Measurements from ENCODE around the gene KIF3A. TPM values are rescaled to one million over a fixed set of nuclear protein-coding genes. Genes with fewer than 3 reads are reported as not detected.
"Not testable (repeated sequence)": the region's sequence is repeated elsewhere in the genome, so short reads cannot be mapped to it uniquely, and the experiment has no call there.

KIF3A gene
- polyA plus RNA-seq, 1 of the 3 experiments (the other 2 are of a cell fraction), result 5.1 TPM

DNA sequence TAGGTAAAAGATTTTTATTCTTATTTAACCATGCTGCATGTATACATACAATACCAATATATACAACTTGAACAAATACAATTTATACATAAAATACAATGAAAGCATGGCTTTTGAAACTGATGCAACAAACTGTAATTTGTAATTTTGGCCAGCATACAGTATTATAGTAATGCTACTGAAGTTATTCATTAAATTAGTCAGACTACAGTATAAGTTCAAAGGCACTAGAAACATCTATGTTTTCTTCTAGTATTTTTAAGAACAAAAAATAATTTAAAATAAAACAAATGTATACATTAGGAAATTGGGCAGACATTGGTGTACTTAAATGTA, 44.7 kb downstream of the KIF3A start:
- Histone ChIP-seq H3K79me2 (ENCODE audit: insufficient read depth) (no peaks in the 10 kb centered on the region), H3F3A (replicated peaks; ENCODE audit: insufficient read depth) (no peaks in the 10 kb centered on the region), H3K9ac (no peak overlapping the region), H3K4me2 (no peak overlapping the region), H3K27ac (ENCODE audit: low read depth in 2 of 2, low read length in 1 of 2) (no peak overlapping the region), H3K36me3 (replicated peaks in 1 of 2; ENCODE audit: control insufficient read depth in 1 of 2, insufficient read depth in 2 of 2, low read length in 1 of 2) (peaks cover 13 to 16% of the 10 kb centered on the region in 2 experiments), H3K27me3 (ENCODE audit: insufficient read depth) (no peaks in the 10 kb centered on the region), H3K9me2 (no peaks in the 10 kb centered on the region), H4K20me1 (ENCODE audit: insufficient read depth) (no peaks in the 10 kb centered on the region), H3K4me3 (ENCODE audit: low read depth in 2 of 2, low read length in 1 of 2) (no peak overlapping the region), H2AFZ (ENCODE audit: low read depth) (no peak overlapping the region), H3K4me1 (ENCODE audit: control insufficient read depth in 1 of 2, insufficient read depth in 2 of 2, low read depth in 1 of 2, low read length in 1 of 2) (no peaks in the 10 kb centered on the region), H3K9me3 (no peaks in the 10 kb centered on the region)
- ChIA-PET CTCF (no interaction called here), POLR2A (no interaction called here)
- no peak for DNase-seq
- TF ChIP-seq YY1 (IDR thresholded peaks at IDR 0.05; ENCODE audit: low read depth) (no peak), CHD2 (IDR thresholded peaks at IDR 0.05; ENCODE audit: low read length, partially characterized antibody) (no peak), JUND (IDR thresholded peaks at IDR 0.05) (no peak), TCF12 (IDR thresholded peaks at IDR 0.05) (no peak), FOXJ3 (CRISPR knock-in tag; IDR thresholded peaks at IDR 0.05) (no peak), TEAD4 (IDR thresholded peaks at IDR 0.05; ENCODE audit: borderline replicate concordance, insufficient read depth) (no peak), GABPA (IDR thresholded peaks at IDR 0.05; ENCODE audit: low read depth) (no peak), GATA2 (CRISPR knock-in tag; IDR thresholded peaks at IDR 0.05) (no peak), RXRA (IDR thresholded peaks at IDR 0.05; ENCODE audit: borderline replicate concordance, low read depth) (no peak), POLR2AphosphoS5 (IDR thresholded peaks at IDR 0.05; ENCODE audit: low read depth, low read length) (no peak)
- TF ChIP-seq, protein P1, sequence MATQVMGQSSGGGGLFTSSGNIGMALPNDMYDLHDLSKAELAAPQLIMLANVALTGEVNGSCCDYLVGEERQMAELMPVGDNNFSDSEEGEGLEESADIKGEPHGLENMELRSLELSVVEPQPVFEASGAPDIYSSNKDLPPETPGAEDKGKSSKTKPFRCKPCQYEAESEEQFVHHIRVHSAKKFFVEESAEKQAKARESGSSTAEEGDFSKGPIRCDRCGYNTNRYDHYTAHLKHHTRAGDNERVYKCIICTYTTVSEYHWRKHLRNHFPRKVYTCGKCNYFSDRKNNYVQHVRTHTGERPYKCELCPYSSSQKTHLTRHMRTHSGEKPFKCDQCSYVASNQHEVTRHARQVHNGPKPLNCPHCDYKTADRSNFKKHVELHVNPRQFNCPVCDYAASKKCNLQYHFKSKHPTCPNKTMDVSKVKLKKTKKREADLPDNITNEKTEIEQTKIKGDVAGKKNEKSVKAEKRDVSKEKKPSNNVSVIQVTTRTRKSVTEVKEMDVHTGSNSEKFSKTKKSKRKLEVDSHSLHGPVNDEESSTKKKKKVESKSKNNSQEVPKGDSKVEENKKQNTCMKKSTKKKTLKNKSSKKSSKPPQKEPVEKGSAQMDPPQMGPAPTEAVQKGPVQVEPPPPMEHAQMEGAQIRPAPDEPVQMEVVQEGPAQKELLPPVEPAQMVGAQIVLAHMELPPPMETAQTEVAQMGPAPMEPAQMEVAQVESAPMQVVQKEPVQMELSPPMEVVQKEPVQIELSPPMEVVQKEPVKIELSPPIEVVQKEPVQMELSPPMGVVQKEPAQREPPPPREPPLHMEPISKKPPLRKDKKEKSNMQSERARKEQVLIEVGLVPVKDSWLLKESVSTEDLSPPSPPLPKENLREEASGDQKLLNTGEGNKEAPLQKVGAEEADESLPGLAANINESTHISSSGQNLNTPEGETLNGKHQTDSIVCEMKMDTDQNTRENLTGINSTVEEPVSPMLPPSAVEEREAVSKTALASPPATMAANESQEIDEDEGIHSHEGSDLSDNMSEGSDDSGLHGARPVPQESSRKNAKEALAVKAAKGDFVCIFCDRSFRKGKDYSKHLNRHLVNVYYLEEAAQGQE (IDR thresholded peaks at IDR 0.05; ENCODE audit: low read depth, low read length), result no peak
- TF ChIP-seq, protein P2, sequence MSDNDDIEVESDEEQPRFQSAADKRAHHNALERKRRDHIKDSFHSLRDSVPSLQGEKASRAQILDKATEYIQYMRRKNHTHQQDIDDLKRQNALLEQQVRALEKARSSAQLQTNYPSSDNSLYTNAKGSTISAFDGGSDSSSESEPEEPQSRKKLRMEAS (IDR thresholded peaks at IDR 0.05; ENCODE audit: low read depth), result no peak

- H3K9ac ChIP-seq; H3F3A ChIP-seq (replicated peaks; ENCODE audit: insufficient read depth); CTCF ChIA-PET; H3K4me3 ChIP-seq (ENCODE audit: low read depth in 2 of 2, low read length in 1 of 2); DNase-seq; H4K20me1 ChIP-seq (ENCODE audit: insufficient read depth); H3K9me3 ChIP-seq; H2AFZ ChIP-seq (ENCODE audit: low read depth); H3K79me2 ChIP-seq (ENCODE audit: insufficient read depth); H3K36me3 ChIP-seq (replicated peaks in 1 of 2; ENCODE audit: control insufficient read depth in 1 of 2, insufficient read depth in 2 of 2, low read length in 1 of 2); H3K4me2 ChIP-seq; POLR2A ChIA-PET; H3K27me3 ChIP-seq (ENCODE audit: insufficient read depth); H3K4me1 ChIP-seq (ENCODE audit: control insufficient read depth in 1 of 2, insufficient read depth in 2 of 2, low read depth in 1 of 2, low read length in 1 of 2); H3K9me2 ChIP-seq; H3K27ac ChIP-seq (ENCODE audit: low read depth in 2 of 2, low read length in 1 of 2): not testable (repeated sequence)
- WGBS (ENCODE audit: low lambda C conversion rate), result 73% methylated on average over 5 of the region's 5 CpGs
Measured at GRCh38 chr5:132691755-132692631, 45.4 kb downstream of the KIF3A start.

Measured in SK-N-SH (cell line).